Measurements from ENCODE around the gene ZNF689.

The ZNF689 gene

GRCh38 chr16:30581457-30581856, 28.7 kb downstream of the ZNF689 start:
- no peak overlapping the region for H3K4me3 ChIP-seq (ENCODE audit: low read length)
- DNase-seq (ENCODE audit: low read depth) = no peak
- TF ChIP-seq CTCF (conservative IDR thresholded peaks at IDR 0.05; ENCODE audit: low read length) = no peak

DNA sequence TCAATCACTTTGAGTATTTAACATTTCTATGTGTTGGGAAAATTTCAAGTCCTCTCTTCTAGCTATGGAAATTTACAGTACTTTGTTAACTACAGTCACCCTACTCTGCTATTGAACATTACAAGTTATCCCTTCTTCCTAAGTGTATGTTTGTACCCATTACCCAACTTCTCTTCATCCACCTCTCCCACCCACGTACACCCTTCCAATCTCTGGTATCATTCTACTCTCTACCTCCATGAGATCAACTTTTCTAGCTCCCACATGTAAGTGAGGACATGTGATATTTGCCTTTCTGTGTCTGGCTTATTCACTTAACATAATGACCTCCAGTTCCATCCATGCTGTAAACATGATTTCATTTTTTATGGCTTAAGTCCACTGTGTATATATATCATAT, 35.5 kb downstream of the ZNF689 start:
- no peak overlapping the region for H3K4me3 ChIP-seq (ENCODE audit: low read length)
- no peak for TF ChIP-seq CTCF (conservative IDR thresholded peaks at IDR 0.05; ENCODE audit: low read length)
- no peak for DNase-seq (ENCODE audit: low read depth)

DNA sequence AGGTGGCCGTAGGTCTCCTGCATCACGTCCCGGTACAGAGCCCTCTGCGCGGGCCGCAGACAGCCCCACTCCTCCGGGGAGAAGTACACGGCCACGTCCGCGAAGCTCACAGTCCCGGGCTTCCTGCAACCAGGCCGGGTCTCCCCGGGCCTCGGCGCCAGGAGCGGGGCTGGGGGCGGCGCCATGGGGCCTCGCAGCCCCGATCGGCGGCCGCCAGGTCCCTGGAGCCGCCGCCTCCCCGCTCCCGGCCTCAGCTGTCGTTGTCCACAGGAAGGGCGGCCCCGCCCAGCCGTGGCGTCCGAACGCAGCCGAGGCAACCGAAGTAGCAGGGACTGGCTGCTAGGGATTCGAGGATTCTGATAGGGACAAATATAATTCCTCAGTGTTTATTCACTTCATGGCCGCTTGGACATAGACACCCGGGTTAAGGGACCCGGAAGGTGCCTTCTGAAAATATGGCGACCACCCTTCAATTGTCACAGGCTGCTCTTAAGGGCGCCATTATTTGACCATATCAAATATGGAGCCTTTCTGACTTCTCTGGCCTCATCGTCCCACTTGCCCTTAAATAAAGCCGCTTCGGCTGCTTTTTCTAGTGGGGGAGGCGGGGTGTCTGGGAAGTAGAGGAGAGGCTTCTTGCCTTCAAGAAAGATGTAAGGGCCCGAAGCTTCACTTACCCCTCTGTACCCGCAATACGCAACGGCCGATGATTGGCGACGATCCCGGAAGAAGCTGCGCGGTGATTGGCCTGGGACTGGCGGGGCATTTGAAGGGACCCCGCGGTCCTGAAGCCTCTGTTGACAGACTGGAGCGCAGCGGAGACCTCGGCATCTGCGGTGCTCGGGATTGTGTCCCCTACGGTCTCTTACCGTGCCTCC, 38.5 kb downstream of the ZNF689 start, which contains the start of gene ZNF688:
Gene ZNF688, minus strand, starts transcription at position 270 of the 878 bp plus-strand sequence. Its CDS starts 85 bp downstream, at position 185.
- peak; percentile 99 for DNase-seq (ENCODE audit: low read depth)
- no peak for TF ChIP-seq CTCF (conservative IDR thresholded peaks at IDR 0.05; ENCODE audit: low read length)
- H3K4me3 ChIP-seq (ENCODE audit: low read length) = peak within 1 kb of the TSS; percentile 76

- H3K4me3 ChIP-seq (ENCODE audit: low read length) = peak overlapping the region; percentile 76
- DNase-seq (ENCODE audit: low read depth) = peak; percentile 29
- no peak for TF ChIP-seq CTCF (conservative IDR thresholded peaks at IDR 0.05; ENCODE audit: low read length)
These were observed 39.3 kb downstream of the ZNF689 start for GRCh38 chr16:30570636-30571444.

GRCh38 chr16:30569746-30570635, 40.2 kb downstream of the ZNF689 start:
- no peak for TF ChIP-seq CTCF (conservative IDR thresholded peaks at IDR 0.05; ENCODE audit: low read length)
- no peak for DNase-seq (ENCODE audit: low read depth)
- no peak overlapping the region for H3K4me3 ChIP-seq (ENCODE audit: low read length)

DNA sequence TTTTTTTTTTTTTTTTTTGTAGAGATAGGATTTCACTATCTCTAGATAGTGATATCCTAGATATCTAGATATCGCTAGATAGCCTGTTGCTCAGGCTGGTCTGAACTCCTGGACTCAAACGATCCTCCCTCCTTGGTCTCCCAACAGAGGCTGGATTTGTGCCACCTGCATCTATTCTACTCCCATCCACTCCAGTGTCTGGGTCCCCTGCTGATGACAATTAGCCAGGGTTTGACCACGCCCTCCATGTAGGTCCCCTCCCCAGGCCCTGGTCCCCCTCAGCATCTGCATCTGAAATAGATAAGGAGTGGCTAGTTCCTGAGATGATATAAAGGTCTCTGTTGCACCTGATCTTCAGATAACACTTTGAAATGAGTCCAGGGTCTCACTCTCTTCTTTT, 40.9 kb downstream of the ZNF689 start:
- no peak for TF ChIP-seq CTCF (conservative IDR thresholded peaks at IDR 0.05; ENCODE audit: low read length)
- DNase-seq (ENCODE audit: low read depth) = no peak
- H3K4me3 ChIP-seq (ENCODE audit: low read length) = no peak overlapping the region
